Measurements from ENCODE around the gene SMIM35.

SMIM35 gene

DNA sequence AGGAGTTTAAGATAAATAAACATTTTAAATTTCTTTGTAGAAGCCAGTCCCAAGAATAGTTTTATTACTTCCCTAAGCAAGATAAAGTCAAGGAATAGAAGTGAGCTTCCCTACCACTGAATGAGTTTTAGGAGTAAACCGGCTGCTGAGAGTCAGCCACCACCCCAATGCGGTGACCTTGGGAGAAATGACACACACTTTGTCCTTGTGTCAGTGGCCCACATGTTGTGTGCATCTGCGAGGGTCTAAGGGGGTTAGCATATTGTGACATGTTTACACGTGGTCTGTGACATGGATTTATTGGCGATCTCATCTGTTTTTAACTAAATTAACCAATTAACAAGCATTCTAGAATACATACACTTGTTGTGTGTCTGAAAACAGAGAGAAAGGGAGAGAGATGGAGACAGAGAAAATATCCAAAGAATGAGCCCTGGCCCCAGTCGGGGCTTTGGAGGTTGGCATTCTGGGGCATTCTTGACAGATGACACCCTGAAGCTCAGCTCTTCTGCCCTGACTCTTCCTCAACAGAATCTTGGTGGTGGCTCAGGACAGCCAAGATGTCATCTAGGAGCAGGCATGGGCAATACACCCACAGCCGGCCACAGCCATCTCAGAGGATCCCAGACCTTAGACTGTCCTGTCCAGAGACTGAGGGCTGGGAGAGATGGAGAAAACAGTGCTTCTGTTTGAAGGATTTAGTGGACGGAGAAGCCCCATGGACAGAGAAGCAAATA, 39.6 kb downstream of the SMIM35 start:
- TF ChIP-seq, protein P1, sequence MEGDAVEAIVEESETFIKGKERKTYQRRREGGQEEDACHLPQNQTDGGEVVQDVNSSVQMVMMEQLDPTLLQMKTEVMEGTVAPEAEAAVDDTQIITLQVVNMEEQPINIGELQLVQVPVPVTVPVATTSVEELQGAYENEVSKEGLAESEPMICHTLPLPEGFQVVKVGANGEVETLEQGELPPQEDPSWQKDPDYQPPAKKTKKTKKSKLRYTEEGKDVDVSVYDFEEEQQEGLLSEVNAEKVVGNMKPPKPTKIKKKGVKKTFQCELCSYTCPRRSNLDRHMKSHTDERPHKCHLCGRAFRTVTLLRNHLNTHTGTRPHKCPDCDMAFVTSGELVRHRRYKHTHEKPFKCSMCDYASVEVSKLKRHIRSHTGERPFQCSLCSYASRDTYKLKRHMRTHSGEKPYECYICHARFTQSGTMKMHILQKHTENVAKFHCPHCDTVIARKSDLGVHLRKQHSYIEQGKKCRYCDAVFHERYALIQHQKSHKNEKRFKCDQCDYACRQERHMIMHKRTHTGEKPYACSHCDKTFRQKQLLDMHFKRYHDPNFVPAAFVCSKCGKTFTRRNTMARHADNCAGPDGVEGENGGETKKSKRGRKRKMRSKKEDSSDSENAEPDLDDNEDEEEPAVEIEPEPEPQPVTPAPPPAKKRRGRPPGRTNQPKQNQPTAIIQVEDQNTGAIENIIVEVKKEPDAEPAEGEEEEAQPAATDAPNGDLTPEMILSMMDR (IDR thresholded peaks at IDR 0.05; ENCODE audit: insufficient read depth, low read depth, low read length, missing control alignments): no peak
- no peak for DNase-seq (ENCODE audit: low read depth)
- H3K4me3 ChIP-seq (ENCODE audit: low read length): no peak overlapping the region

DNA sequence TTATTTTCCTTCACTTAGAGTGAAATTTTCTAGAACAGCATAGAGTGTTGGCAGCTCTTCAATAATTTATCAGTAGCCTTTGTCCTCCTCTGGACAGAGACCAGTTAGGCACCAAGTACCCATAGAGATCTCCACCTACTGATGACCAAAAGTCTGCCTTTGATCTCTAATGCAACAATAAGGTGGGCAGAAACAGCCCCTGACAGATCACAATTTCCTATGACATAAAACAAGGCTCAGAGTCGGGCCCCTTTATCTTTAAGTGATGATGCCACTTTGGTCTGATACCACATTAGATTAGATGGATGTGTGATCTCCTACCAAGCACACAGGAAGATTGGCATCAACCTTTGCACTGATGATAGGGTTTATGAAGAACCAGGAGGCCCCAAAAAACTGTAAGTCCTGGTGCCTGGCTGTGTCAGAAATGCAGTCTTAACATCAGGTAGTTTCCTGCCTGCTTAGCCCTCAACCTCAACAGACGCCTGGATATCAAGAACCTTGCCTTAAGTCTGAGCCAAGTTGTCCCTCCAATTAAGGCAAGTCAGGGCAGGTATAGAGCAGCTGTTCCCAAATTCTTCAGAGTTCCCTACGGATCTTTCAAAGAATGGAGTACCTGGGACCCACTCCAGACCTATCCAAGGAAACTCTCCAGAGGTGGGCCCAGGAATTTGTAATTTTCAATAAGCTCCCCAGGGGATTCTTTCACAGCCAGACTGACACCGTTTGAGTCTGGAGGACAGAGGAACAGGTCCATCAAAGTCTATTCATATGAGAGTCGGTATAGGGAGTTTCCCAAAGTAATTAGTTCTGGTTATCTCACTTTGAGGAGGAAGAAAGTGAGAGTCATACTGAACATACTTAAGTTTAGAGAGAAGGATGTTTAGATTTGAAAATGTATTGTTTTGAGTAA, 40.5 kb downstream of the SMIM35 start:
- TF ChIP-seq, protein P1 (IDR thresholded peaks at IDR 0.05; ENCODE audit: insufficient read depth, low read depth, low read length, missing control alignments): no peak
- DNase-seq (ENCODE audit: low read depth): peak; percentile 22
- H3K4me3 ChIP-seq (ENCODE audit: low read length): no peak overlapping the region

DNA sequence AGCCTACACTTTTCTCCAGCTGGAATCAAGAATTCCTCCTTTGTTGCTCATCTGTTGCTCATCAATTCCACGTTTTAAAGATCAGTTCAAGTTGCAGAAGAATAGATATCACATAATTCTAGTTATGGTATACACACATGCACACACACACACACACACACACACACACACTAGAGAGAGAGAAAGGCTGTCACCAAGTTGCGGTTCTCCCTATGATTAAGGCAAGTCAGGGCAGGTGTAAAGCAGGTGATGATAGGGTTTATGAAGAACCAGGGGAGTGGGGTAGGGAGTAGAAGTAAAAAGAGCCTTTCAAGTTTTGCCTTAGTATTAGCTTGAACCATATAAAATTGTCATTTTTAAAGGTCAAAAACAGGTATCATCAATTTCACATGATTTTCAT, 41.6 kb downstream of the SMIM35 start:
- TF ChIP-seq, protein P1 (IDR thresholded peaks at IDR 0.05; ENCODE audit: insufficient read depth, low read depth, low read length, missing control alignments): no peak
- DNase-seq (ENCODE audit: low read depth): peak; percentile 56

DNA sequence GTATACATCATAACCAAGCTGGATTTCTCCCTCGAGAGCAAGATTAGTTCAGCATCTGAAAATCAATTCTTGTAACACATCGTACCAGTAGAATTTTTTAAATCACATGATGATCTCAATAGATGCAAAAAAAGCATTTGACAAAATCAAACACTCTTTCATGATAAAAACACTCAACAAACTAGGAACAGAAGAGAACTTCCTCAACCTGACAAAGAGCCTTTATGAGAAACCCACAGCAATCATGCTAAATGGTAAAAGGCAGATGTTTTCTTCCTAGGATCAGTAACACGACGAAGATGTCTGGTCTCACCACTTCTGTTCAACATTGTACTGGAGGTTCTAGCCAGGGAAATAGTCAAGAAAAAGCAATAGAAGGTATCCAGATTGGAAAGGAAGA, 44.0 kb downstream of the SMIM35 start:
- no peak overlapping the region for H3K4me3 ChIP-seq (ENCODE audit: low read length)
- no peak for DNase-seq (ENCODE audit: low read depth)
- TF ChIP-seq, protein P1 (IDR thresholded peaks at IDR 0.05; ENCODE audit: insufficient read depth, low read depth, low read length, missing control alignments): no peak

More for the DNA sequence above, 41.6 kb downstream of the SMIM35 start:
- no peak overlapping the region for H3K4me3 ChIP-seq (ENCODE audit: low read length)

DNA sequence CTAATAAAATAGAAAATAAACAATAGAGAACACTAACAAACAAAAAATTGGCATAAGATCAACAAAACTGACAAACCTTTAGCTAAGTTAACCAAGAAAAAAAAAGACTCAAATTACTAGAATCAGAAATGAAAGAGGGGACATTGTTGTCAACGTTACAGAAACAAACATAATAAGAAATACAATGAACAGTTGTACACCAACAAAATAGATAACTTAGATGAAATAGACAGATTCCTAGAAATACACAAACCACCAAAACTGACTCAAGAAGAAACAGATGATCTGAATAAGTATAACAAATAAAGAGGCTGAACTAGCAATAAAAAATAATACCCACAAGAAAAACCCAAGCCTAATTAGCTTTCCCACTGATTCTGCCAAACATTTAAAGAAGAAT, 44.6 kb downstream of the SMIM35 start:
- DNase-seq (ENCODE audit: low read depth): no peak
- H3K4me3 ChIP-seq (ENCODE audit: low read length): no peak overlapping the region
- TF ChIP-seq, protein P1 (IDR thresholded peaks at IDR 0.05; ENCODE audit: insufficient read depth, low read depth, low read length, missing control alignments): no peak

DNA sequence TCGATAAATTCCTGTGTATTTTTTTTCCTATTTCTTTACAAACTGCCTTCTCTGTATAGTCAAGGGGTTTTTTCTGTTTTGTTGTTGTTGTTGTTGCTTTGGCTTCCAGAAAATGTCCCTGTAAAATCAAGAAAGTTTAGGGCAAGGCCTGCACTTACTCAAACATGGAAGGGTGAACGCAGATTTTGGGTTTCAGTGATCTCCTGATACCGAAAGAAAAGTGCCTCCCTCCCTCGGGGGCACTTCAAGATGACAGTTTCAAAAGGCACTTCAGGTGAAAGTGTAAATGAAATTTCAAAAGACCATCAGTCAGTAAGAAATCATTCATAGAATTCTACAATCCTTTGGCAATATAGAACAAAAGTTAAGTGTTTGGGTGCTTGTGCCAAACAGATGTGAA, 53.3 kb downstream of the SMIM35 start:
- TF ChIP-seq, protein P1 (IDR thresholded peaks at IDR 0.05; ENCODE audit: insufficient read depth, low read depth, low read length, missing control alignments): no peak
- H3K4me3 ChIP-seq (ENCODE audit: low read length): no peak overlapping the region
- no peak for DNase-seq (ENCODE audit: low read depth)

Measured in epithelial cell of esophagus (primary cell).